ENCODE data around the gene VOPP1. TPM values are rescaled to one million over a fixed set of nuclear protein-coding genes. Genes with fewer than 3 reads are reported as not detected.

The VOPP1 gene
- total and polyA plus RNA-seq, 10 of the 15 experiments (the other 5 are each of a cell fraction or from before 2014, with no cell fraction given), result 32.8 to 206 (median 129) TPM

- no peak for TF ChIP-seq IRF5 (IDR thresholded peaks at IDR 0.05; ENCODE audit: borderline replicate concordance)
- TF ChIP-seq PML (IDR thresholded peaks at IDR 0.05; ENCODE audit: low read length), result no peak
- TF ChIP-seq REST (IDR thresholded peaks at IDR 0.05; ENCODE audit: low read depth, low read length), result no peak
- TF ChIP-seq DPF2 (IDR thresholded peaks at IDR 0.05), result 0 out of 2 replicates have a peak, but pooled peaks have one; percentile 23
- peak; percentile 43 to 45; a peak in 2 of 4 replicates for TF ChIP-seq BHLHE40 (IDR thresholded peaks at IDR 0.05; ENCODE audit: borderline replicate concordance in 1 of 2, low read depth in 2 of 2, low read length in 1 of 2)
- TF ChIP-seq NFYB (IDR thresholded peaks at IDR 0.05; ENCODE audit: insufficient read depth, low read depth, low read length), result no peak
- TF ChIP-seq CREM (IDR thresholded peaks at IDR 0.05; ENCODE audit: low read depth), result no peak
- no peak for TF ChIP-seq YY1 (IDR thresholded peaks at IDR 0.05; ENCODE audit: low read depth, low read length)
- TF ChIP-seq ZBTB4 (CRISPR knock-in tag; IDR thresholded peaks at IDR 0.05), result no peak
- peak; percentile 90 for TF ChIP-seq ZNF687 (IDR thresholded peaks at IDR 0.05)
- TF ChIP-seq NFXL1 (IDR thresholded peaks at IDR 0.05; ENCODE audit: borderline replicate concordance), result no peak
- no peak for TF ChIP-seq KLF5 (IDR thresholded peaks at IDR 0.05; ENCODE audit: partially characterized antibody)
Observed at GRCh38 chr7:55513868-55514267, 58.4 kb downstream of the VOPP1 start (continued).
